IPS DF 6.9 (cell line): ENCODE results near the gene TENM3.

Experiments used
- DNase-seq: peaks from one replicate; pipeline ENCODE4 v3.0.0-alpha.2; 2013; ENCODE audit warnings: low read depth, low spot score
- H3K27ac ChIP-seq: one replicate; pipeline ENCODE4 v1.5.1; 2013; ENCODE audit warnings: low read length, control low read depth
- H3K27me3 ChIP-seq: 2 replicates; pipeline ENCODE4 v1.6.1; 2013; ENCODE audit warnings: mild to moderate bottlenecking, low read length; ENCODE audit not compliant: control insufficient read depth, insufficient read depth
- H3K36me3 ChIP-seq: 2 replicates; pipeline ENCODE4 v1.6.1; 2013; ENCODE audit warnings: low read length; ENCODE audit not compliant: control insufficient read depth, insufficient read depth
- H3K4me1 ChIP-seq: 2 replicates; pipeline ENCODE4 v1.6.1; 2013; ENCODE audit warnings: low read length; ENCODE audit not compliant: control insufficient read depth, insufficient read depth
- H3K4me3 ChIP-seq: 2 replicates; pipeline ENCODE4 v1.5.1; 2013; ENCODE audit warnings: mild to moderate bottlenecking, low read length
- H3K9me3 ChIP-seq: 2 replicates; pipeline ENCODE4 v1.6.1; 2013; ENCODE audit warnings: low read length, inconsistent platforms; ENCODE audit not compliant: control insufficient read depth, insufficient read depth
- WGBS: extraction: QIAGEN DNeasy Blood & Tissue Kit; methylation state at CpG from one replicate; pipeline ENCODE4 v1.1.7; 2013; ENCODE audit warnings: mixed read lengths, missing lambda C conversion rate; ENCODE audit not compliant: insufficient read length, insufficient coverage; 5-methylcytosine and 5-hydroxymethylcytosine counted together

The TENM3 gene

DNA sequence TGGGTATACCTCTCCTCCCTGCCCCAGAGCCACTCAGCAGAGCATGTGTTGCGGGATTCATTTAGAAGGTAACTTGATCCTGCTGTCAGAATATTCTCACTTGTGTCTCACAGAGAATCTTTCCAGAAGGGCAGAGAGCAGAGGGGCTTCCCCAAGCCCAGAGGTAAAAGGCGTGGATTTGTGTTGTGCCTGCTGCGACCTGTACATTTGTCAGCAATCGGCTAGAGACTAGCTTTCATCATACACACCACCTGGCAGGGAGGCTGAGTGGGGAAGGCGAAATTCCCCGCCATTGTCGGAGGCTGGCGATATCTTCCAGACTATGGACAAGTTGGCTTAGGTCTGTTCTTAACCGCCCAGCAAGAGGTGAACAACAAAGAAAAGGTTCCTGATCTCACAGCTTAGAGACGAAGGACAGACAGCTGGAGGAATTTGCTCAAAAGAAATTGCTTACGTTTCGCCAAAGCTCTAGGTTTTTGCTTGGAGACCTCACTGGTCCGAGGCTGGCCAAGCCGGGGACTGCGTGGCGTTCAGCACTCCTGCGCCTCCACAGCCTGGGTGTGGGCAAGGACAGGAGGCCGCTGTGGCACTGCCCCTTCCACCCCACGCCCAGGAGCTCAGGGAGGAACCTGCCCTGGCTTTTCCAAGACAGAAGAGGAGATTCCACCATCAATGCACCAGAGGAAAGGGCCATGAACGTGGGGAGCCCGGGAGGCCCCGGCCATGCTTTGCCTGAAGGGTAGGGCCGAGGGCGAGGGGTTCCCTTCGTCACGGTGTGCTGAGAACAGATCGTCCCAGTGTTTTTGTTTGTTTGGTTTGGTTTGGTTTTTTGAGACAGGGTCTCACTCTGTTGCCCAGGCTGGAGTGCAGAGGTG is 604.6 kb downstream of the TENM3 start:
- Histone ChIP-seq H3K4me3 (no peak overlapping the region), H3K27ac (no peak overlapping the region), H3K27me3 (no peaks in the 10 kb centered on the region), H3K4me1 (no peaks in the 10 kb centered on the region), H3K9me3 (no peaks in the 10 kb centered on the region), H3K36me3 (no peaks in the 10 kb centered on the region)
- WGBS = no CpG with 5 or more reads among the region's 27 CpGs
- no peak for DNase-seq

DNA sequence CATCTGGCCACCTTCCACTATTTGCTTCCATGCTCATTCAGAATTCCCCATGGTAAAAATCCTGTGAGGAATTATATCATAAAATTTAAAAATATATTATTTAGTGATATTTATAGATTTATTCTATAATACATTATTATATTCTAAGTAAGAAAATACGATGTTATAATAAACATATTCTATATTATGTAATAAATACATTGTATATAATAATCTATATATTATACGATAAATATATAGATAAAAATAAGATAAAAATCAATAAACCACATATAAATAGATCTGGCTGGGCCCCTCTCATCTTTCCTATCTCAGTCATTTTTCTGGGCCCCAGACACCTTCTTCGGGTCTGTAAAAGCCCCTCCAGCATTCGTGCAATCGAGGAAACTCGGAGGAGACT is 605.5 kb downstream of the TENM3 start:
- no peaks in the 10 kb centered on the region for H3K4me1 ChIP-seq
- DNase-seq = no peak
- no peak overlapping the region for H3K4me3 ChIP-seq
- no peak overlapping the region for H3K27ac ChIP-seq
- WGBS = no CpG with 5 or more reads among the region's 6 CpGs
- no peaks in the 10 kb centered on the region for H3K9me3 ChIP-seq
- H3K36me3 ChIP-seq = no peaks in the 10 kb centered on the region
- no peaks in the 10 kb centered on the region for H3K27me3 ChIP-seq
